H1 (cell line): ENCODE results near the gene PRR36. TPM values are rescaled to one million over a fixed set of nuclear protein-coding genes. Genes with fewer than 3 reads are reported as not detected.

Experiments used
- CTCF ChIA-PET: fragments of 300-600 bp; sonication (Branson Sonifier 250); formaldehyde crosslinking; loops from one replicate; lab custom pipeline; 2021; ENCODE audit not compliant: partially characterized antibody; lab: Charles Lee
- POLR2A ChIA-PET: fragments of 300-600 bp; sonication (Branson Sonifier 250); formaldehyde crosslinking; loops from one replicate; lab custom pipeline; 2021; ENCODE audit warnings: inconsistent platforms; ENCODE audit not compliant: partially characterized antibody; lab: Charles Lee
- DNase-seq, 2 experiments: peaks; one replicate each; pipeline versions ENCODE4 v3.0.0 to v3.0.0-alpha.2; 2010 to 2022; ENCODE audit warnings: low spot score in 2 of 2, low read depth in 1 of 2, mixed read lengths in 1 of 2
- FAIRE-seq: peaks from 2 replicates; lab custom pipeline; 2011; peaks lifted over from hg19 to GRCh38; lab: Jason Lieb, UNC
- H2AFZ ChIP-seq: 2 replicates; pipeline ENCODE4 v1.8.1; 2012; ENCODE audit warnings: low read length, inconsistent platforms
- H2AK5ac ChIP-seq: 2 replicates; pipeline ENCODE4 v1.6.1; 2013; ENCODE audit warnings: low read depth, low read length
- H2BK120ac ChIP-seq: replicated peaks from 2 replicates; pipeline ENCODE3; 2013; ENCODE audit warnings: low read depth, low read length, inconsistent platforms
- H2BK12ac ChIP-seq: 2 replicates; pipeline ENCODE4 v1.6.1; 2013; ENCODE audit warnings: low read depth, low read length
- H2BK15ac ChIP-seq: 2 replicates; pipeline ENCODE4 v1.6.1; 2013; ENCODE audit warnings: low read length
- H2BK20ac ChIP-seq: 2 replicates; pipeline ENCODE4 v1.6.1; 2013; ENCODE audit warnings: low read length
- H2BK5ac ChIP-seq: 2 replicates; pipeline ENCODE4 v1.6.1; 2013; ENCODE audit warnings: low read depth, low read length
- H3K14ac ChIP-seq: 2 replicates; pipeline ENCODE4 v1.6.1; 2013; ENCODE audit warnings: inconsistent platforms; ENCODE audit not compliant: insufficient read length
- H3K18ac ChIP-seq: 2 replicates; pipeline ENCODE4 v1.6.1; 2013; ENCODE audit warnings: low read length; ENCODE audit errors: extremely low read depth
- H3K23ac ChIP-seq: 2 replicates; pipeline ENCODE4 v1.6.1; 2013; ENCODE audit warnings: inconsistent platforms; ENCODE audit not compliant: insufficient read length
- H3K23me2 ChIP-seq: 2 replicates; pipeline ENCODE4 v1.6.1; 2013; ENCODE audit warnings: low read depth, low read length
- H3K27ac ChIP-seq: 2 replicates; pipeline ENCODE4 v1.6.1; 2011; ENCODE audit warnings: low read depth, low read length, inconsistent platforms
- H3K27me3 ChIP-seq, 4 experiments: replicated peaks in 1 of 4; 1 replicate in 1 of 4; 2 replicates in 3 of 4; pipeline versions ENCODE4 v1.6.1 to v1.8.1; 2011 to 2013; ENCODE audit warnings: low read length in 3 of 4, mild to moderate bottlenecking in 3 of 4, inconsistent platforms in 2 of 4, mixed read lengths in 2 of 4, moderate library complexity in 1 of 4; ENCODE audit not compliant: control insufficient read depth in 3 of 4, insufficient read depth in 3 of 4; ENCODE audit errors: extremely low read depth in 1 of 4
- H3K36me3 ChIP-seq, 4 experiments: 2 replicates each; pipeline versions ENCODE4 v1.6.1 to v1.8.1; 2011 to 2013; ENCODE audit warnings: mild to moderate bottlenecking in 4 of 4, low read length in 3 of 4, moderate library complexity in 2 of 4, control low read depth in 1 of 4, inconsistent platforms in 1 of 4; ENCODE audit not compliant: insufficient read depth in 4 of 4, control insufficient read depth in 2 of 4
- H3K4ac ChIP-seq: replicated peaks from 2 replicates; pipeline ENCODE3; 2013; ENCODE audit warnings: low read length, low read depth, mixed read lengths, inconsistent platforms; ENCODE audit not compliant: insufficient read length
- H3K4me1 ChIP-seq, 4 experiments: replicated peaks in 1 of 4; 1 replicate in 1 of 4; 2 replicates in 3 of 4; pipeline versions ENCODE4 v1.6.1 to v1.8.1; 2011 to 2013; ENCODE audit warnings: low read length in 3 of 4, inconsistent platforms in 2 of 4, mixed read lengths in 1 of 4; ENCODE audit not compliant: insufficient read depth in 4 of 4, control insufficient read depth in 3 of 4
- H3K4me2 ChIP-seq, 2 experiments: 2 replicates each; pipeline versions ENCODE4 v1.6.1 to v1.8.1; 2011 to 2013; ENCODE audit warnings: low read depth in 2 of 2, low read length in 2 of 2, control low read depth in 1 of 2, inconsistent platforms in 1 of 2, mild to moderate bottlenecking in 1 of 2; ENCODE audit not compliant: insufficient read depth in 1 of 2
- H3K4me3 ChIP-seq, 4 experiments: fragments of 200-600, 300-600 bp in 1 of 4; sonication (generic), shearing (Covaris generic), sonication (Bioruptor Twin) in 1 of 4; 2 replicates each; pipeline versions ENCODE4 v1.5.1 to v1.8.1; 2011 to 2016; ENCODE audit warnings: low read length in 4 of 4, low read depth in 3 of 4, control low read depth in 2 of 4, inconsistent platforms in 2 of 4, mild to moderate bottlenecking in 2 of 4, mixed read lengths in 1 of 4, moderate library complexity in 1 of 4; ENCODE audit not compliant: insufficient read depth in 2 of 4; ENCODE audit errors: extremely low read depth in 1 of 4
- H3K56ac ChIP-seq: replicated peaks from 2 replicates; pipeline ENCODE3; 2013; ENCODE audit warnings: low read depth, mild to moderate bottlenecking, mixed read lengths, low read length, inconsistent platforms; ENCODE audit not compliant: insufficient read length
- H3K79me1 ChIP-seq: 2 replicates; pipeline ENCODE4 v1.6.1; 2013; ENCODE audit warnings: low read depth, low read length, control low read depth
- H3K79me2 ChIP-seq, 2 experiments: 2 replicates each; pipeline versions ENCODE4 v1.6.1 to v1.8.1; 2012 to 2013; ENCODE audit warnings: low read length in 2 of 2, mild to moderate bottlenecking in 2 of 2, inconsistent platforms in 1 of 2; ENCODE audit not compliant: insufficient read depth in 2 of 2, control insufficient read depth in 1 of 2
- H3K9ac ChIP-seq, 4 experiments: replicated peaks in 1 of 4; 1 replicate in 1 of 4; 2 replicates in 3 of 4; pipeline versions ENCODE4 v1.6.1 to v1.8.1; 2011 to 2013; ENCODE audit warnings: low read depth in 3 of 4, low read length in 3 of 4, control low read depth in 2 of 4, mild to moderate bottlenecking in 2 of 4, moderate library complexity in 2 of 4, inconsistent platforms in 1 of 4; ENCODE audit errors: extremely low read depth in 1 of 4
- H3K9me3 ChIP-seq, 2 experiments: 2 replicates each; pipeline versions ENCODE4 v1.6.1 to v1.8.1; 2012 to 2013; ENCODE audit warnings: mild to moderate bottlenecking in 2 of 2, moderate library complexity in 2 of 2, control low read depth in 1 of 2, inconsistent platforms in 1 of 2, low read depth in 1 of 2, low read length in 1 of 2, mixed read lengths in 1 of 2; ENCODE audit not compliant: insufficient read depth in 2 of 2
- H4K20me1 ChIP-seq, 2 experiments: replicated peaks in 1 of 2; 2 replicates each; pipeline versions ENCODE3 to v1.8.1; 2011 to 2013; ENCODE audit warnings: inconsistent platforms in 2 of 2, low read length in 2 of 2, mild to moderate bottlenecking in 1 of 2; ENCODE audit not compliant: insufficient read depth in 2 of 2, control insufficient read depth in 1 of 2
- H4K5ac ChIP-seq: 2 replicates; pipeline ENCODE4 v1.6.1; 2013; ENCODE audit warnings: low read length, low read depth, mixed read lengths, inconsistent platforms; ENCODE audit not compliant: insufficient read length
- H4K8ac ChIP-seq: 2 replicates; pipeline ENCODE4 v1.8.0; 2013; ENCODE audit warnings: mild to moderate bottlenecking, moderate library complexity, low read length, inconsistent platforms; ENCODE audit not compliant: insufficient read depth; ENCODE audit errors: extremely low read depth
- H4K91ac ChIP-seq: replicated peaks from 2 replicates; pipeline ENCODE3; 2013; ENCODE audit warnings: low read length, mixed read lengths, inconsistent platforms; ENCODE audit not compliant: insufficient read length
- CEBPB ChIP-seq: IDR thresholded peaks from 2 replicates; pipeline ENCODE4 v1.6.1; 2012; ENCODE audit warnings: low read depth, low read length
- SIN3A ChIP-seq, 2 experiments: IDR thresholded peaks in 1 of 2; conservative IDR thresholded peaks in 1 of 2; 2 replicates each; pipeline ENCODE4 v1.6.1; 2011 to 2012; ENCODE audit warnings: low read length in 2 of 2, improper control_type of control experiment in 1 of 2, low read depth in 1 of 2, mild to moderate bottlenecking in 1 of 2
- WGBS, 2 experiments: shearing (Covaris generic) in 1 of 2; methylation state at CpG; one replicate each; pipeline versions ENCODE4 v1.1.6 to v1.1.7; 2013 to 2015; ENCODE audit warnings: low lambda C conversion rate in 2 of 2, mixed read lengths in 2 of 2, inconsistent platforms in 1 of 2, low coverage in 1 of 2, missing lambda C conversion rate in 1 of 2; ENCODE audit not compliant: insufficient replicate concordance in 2 of 2, insufficient coverage in 1 of 2, insufficient read length in 1 of 2; ENCODE audit errors: extremely low coverage in 1 of 2, missing lambda C conversion rate in 1 of 2; 5-methylcytosine and 5-hydroxymethylcytosine counted together
- polyA plus RNA-seq, 7 experiments: library from polyadenylated mRNA; depleted of rRNA in 3 of 7; stranded (reverse) in 5 of 7; unstranded in 2 of 7; fragments of >200 nt in 5 of 7; fragments of 200-250 nt in 2 of 7; gene quantifications; 1 replicate in 5 of 7; 2 replicates in 1 of 7; 4 replicates in 1 of 7; pipeline versions ENCODE4 v1.2.1 to v1.2.3, GENCODE V29; 2011 to 2013; ENCODE audit warnings: missing spikeins in 2 of 7, mixed read lengths in 2 of 7
- total RNA-seq: library from RNA; stranded (reverse); fragmentation: NEBNext Ultra II Directional; extraction: Animal tissue kit (Norgen Biotek cat#: 25700); gene quantifications from 2 replicates; pipeline ENCODE4 v1.2.1, GENCODE V29; 2021

Gene PRR36
- total and polyA plus RNA-seq, 2 of the 8 experiments (the other 6 are each of a cell fraction or from before 2014, with no cell fraction given) = 1.6 to 23.9 TPM

- H2BK12ac ChIP-seq = no peak overlapping the region
- no peak overlapping the region for H2BK120ac ChIP-seq
- no peak overlapping the region for H3K27ac ChIP-seq
- H3K23me2 ChIP-seq = peaks cover 13% of the 10 kb centered on the region
- H3K27me3 ChIP-seq = no peaks in the 10 kb centered on the region
- DNase-seq (no peak), FAIRE-seq (no peak)
- H4K5ac ChIP-seq = no peak overlapping the region
- H3K9ac ChIP-seq = no peak overlapping the region
- H4K8ac ChIP-seq = no peak overlapping the region
- no peak overlapping the region for H4K91ac ChIP-seq
- 94% methylated on average over 30 of the region's 34 CpGs; no CpG with 5 or more reads in 1 of the 2 experiments for WGBS, 2 experiments
- H3K14ac ChIP-seq = no peak overlapping the region
- H2BK15ac ChIP-seq = no peak overlapping the region
- H2BK20ac ChIP-seq = no peak overlapping the region
- H3K4ac ChIP-seq = no peak overlapping the region
- H3K36me3 ChIP-seq = no peaks in the 10 kb centered on the region; a peak in 1 of 8 replicates
- H2AK5ac ChIP-seq = no peak overlapping the region
- no peaks in the 10 kb centered on the region for H3K9me3 ChIP-seq
- H3K18ac ChIP-seq = no peak overlapping the region
- H3K79me2 ChIP-seq = peaks cover 0 to 8% of the 10 kb centered on the region in 2 experiments; a peak in 2 of 4 replicates
- H3K4me3 ChIP-seq = no peak overlapping the region
- ChIA-PET CTCF (interaction anchor here (0.6 to 4.9 kb wide), 18 partner anchors 9 to 60 kb away, joined by 3 to 21 read pairs (median 4); partner anchors contain the start of genes LRRC8E and TGFBR3L), POLR2A (interaction anchor here (0.6 to 5.0 kb wide), 11 partner anchors 10 to 327 kb away, joined by 3 to 22 read pairs (median 8); partner anchors contain the start of genes LRRC8E, SNAPC2, TGFBR3L and TIMM44)
- H4K20me1 ChIP-seq = peaks cover 0 to 3% of the 10 kb centered on the region in 2 experiments
- peaks cover 0 to 17% (median 7%) of the 10 kb centered on the region in 4 experiments; a peak in 5 of 7 replicates for H3K4me1 ChIP-seq
- H3K56ac ChIP-seq = no peak overlapping the region
- H2BK5ac ChIP-seq = no peak overlapping the region
- H3K23ac ChIP-seq = no peak overlapping the region
- no peak overlapping the region for H3K4me2 ChIP-seq
- H3K79me1 ChIP-seq = peaks cover 7% of the 10 kb centered on the region
- H2AFZ ChIP-seq = no peak overlapping the region
- TF ChIP-seq CEBPB (no peak), SIN3A (conservative IDR thresholded peaks at IDR 0.05 in 1 of 2, IDR thresholded peaks at IDR 0.05 in 1 of 2; ENCODE audit: low read depth in 1 of 2, low read length in 2 of 2) (no peak)
Measured at GRCh38 chr19:7899751-7900378, 25.7 kb upstream of the PRR36 start.
